ENCODE results near the gene ANK3.

ANK3 gene

GRCh38 chr10:60270426-60270825 lies 119.2 kb downstream of the ANK3 start:
- no peak for DNase-seq

- DNase-seq: no peak
Measured at GRCh38 chr10:60267802-60268201, 121.9 kb downstream of the ANK3 start.

- DNase-seq: no peak
Measured at GRCh38 chr10:60266513-60266912, 123.2 kb downstream of the ANK3 start.

GRCh38 chr10:60262647-60263126 lies 127.0 kb downstream of the ANK3 start:
- DNase-seq: no peak

GRCh38 chr10:60260321-60260720 lies 129.4 kb downstream of the ANK3 start:
- no peak for DNase-seq

GRCh38 chr10:60258429-60258797 lies 131.3 kb downstream of the ANK3 start:
- no peak for DNase-seq

GRCh38 chr10:60257767-60258428 lies 131.8 kb downstream of the ANK3 start:
- DNase-seq: no peak

GRCh38 chr10:60254776-60255175 lies 134.9 kb downstream of the ANK3 start:
- DNase-seq: no peak

GRCh38 chr10:60253484-60253883 lies 136.2 kb downstream of the ANK3 start:
- no peak for DNase-seq

GRCh38 chr10:60252688-60253087 lies 137.0 kb downstream of the ANK3 start:
- DNase-seq: no peak

- DNase-seq: no peak
Measured at GRCh38 chr10:60246382-60246781, 143.3 kb downstream of the ANK3 start.

GRCh38 chr10:60239228-60239627 lies 150.4 kb downstream of the ANK3 start:
- no peak for DNase-seq

- DNase-seq: no peak
Measured at GRCh38 chr10:60238759-60239100, 150.9 kb downstream of the ANK3 start.

GRCh38 chr10:60237977-60238758 lies 151.5 kb downstream of the ANK3 start:
- peak; percentile 7 for DNase-seq

GRCh38 chr10:60236869-60237524 lies 152.7 kb downstream of the ANK3 start:
- no peak for DNase-seq

GRCh38 chr10:60235001-60235400 lies 154.7 kb downstream of the ANK3 start:
- DNase-seq: no peak

GRCh38 chr10:60234551-60234950 lies 155.1 kb downstream of the ANK3 start:
- no peak for DNase-seq

GRCh38 chr10:60230892-60231291 lies 158.8 kb downstream of the ANK3 start:
- no peak for DNase-seq

GRCh38 chr10:60224066-60224705 lies 165.5 kb downstream of the ANK3 start:
- no peak for DNase-seq

- no peak for DNase-seq
Measured at GRCh38 chr10:60222047-60222446, 167.6 kb downstream of the ANK3 start.

GRCh38 chr10:60212195-60212594 lies 177.5 kb downstream of the ANK3 start:
- no peak for DNase-seq

- DNase-seq: no peak
Measured at GRCh38 chr10:60209874-60210570, 179.7 kb downstream of the ANK3 start.
